Keratinocyte (primary cell): ENCODE data around the gene CDYL.

Experiments
- CTCF ChIP-seq, 3 experiments: IDR thresholded peaks in 1 of 3; conservative IDR thresholded peaks in 1 of 3; optimal IDR thresholded peaks in 1 of 3; 2 replicates in 2 of 3; 3 replicates in 1 of 3; pipeline versions ENCODE3 to v1.5.1; 2011; ENCODE audit warnings: low read length in 3 of 3, mild to moderate bottlenecking in 3 of 3, moderate library complexity in 2 of 3, control low read depth in 1 of 3, inconsistent platforms in 1 of 3; ENCODE audit not compliant: insufficient read depth in 2 of 3; ENCODE audit errors: extremely low read depth in 1 of 3
- EZH2 ChIP-seq: IDR thresholded peaks from one replicate; pipeline ENCODE4 v1.6.1; 2012; ENCODE audit warnings: inconsistent platforms, mild to moderate bottlenecking, low read length, moderate library complexity

GRCh38 chr6:4907602-4908001, 131.4 kb downstream of the CDYL start:
- TF ChIP-seq CTCF (optimal IDR thresholded peaks at IDR 0.05 in 1 of 3, IDR thresholded peaks at IDR 0.05 in 1 of 3, conservative IDR thresholded peaks at IDR 0.05 in 1 of 3; ENCODE audit: extremely low read depth in 1 of 3, insufficient read depth in 2 of 3, low read length in 3 of 3) (no peak), EZH2 (no peak)
